HEK293 (cell line): Measurements from ENCODE around the gene NEXN.

Experiments used
- CTCF ChIA-PET: fragments of 350-600 bp; formaldehyde crosslinking; extraction: SDS; loops from one replicate; lab custom pipeline; 2021; ENCODE audit warnings: antibody characterized with exemption; lab: Yijun Ruan, JAX
- POLR2A ChIA-PET: fragments of 300-600 bp; formaldehyde crosslinking; extraction: SDS; loops from one replicate; lab custom pipeline; 2020; ENCODE audit warnings: antibody characterized with exemption, inconsistent platforms; lab: Yijun Ruan, JAX
- H3K27ac ChIP-seq: fragments of 200-500 bp; sonication (Bioruptor generic); 2 replicates; pipeline ENCODE4 v1.5.1; 2014; ENCODE audit warnings: low read depth, low read length, control low read depth, inconsistent platforms; ENCODE audit errors: extremely low read depth
- H3K36me3 ChIP-seq, 2 experiments: fragments of 200-500 bp in 1 of 2; sonication (Bioruptor generic) in 1 of 2; 1 replicate in 1 of 2; 2 replicates in 1 of 2; pipeline ENCODE4 v1.5.1; 2014 to 2017; ENCODE audit warnings: inconsistent platforms in 2 of 2, low read length in 2 of 2; ENCODE audit not compliant: control insufficient read depth in 2 of 2, insufficient read depth in 1 of 2
- H3K4me1 ChIP-seq: fragments of 200-500 bp; sonication (Bioruptor generic); 2 replicates; pipeline ENCODE4 v1.5.1; 2014; ENCODE audit warnings: mild to moderate bottlenecking, low read length, inconsistent platforms; ENCODE audit not compliant: control insufficient read depth, insufficient read depth
- H3K4me3 ChIP-seq: 2 replicates; pipeline ENCODE4 v1.5.1; 2011; ENCODE audit warnings: low read depth, mild to moderate bottlenecking, control low read depth, low read length, moderate library complexity
- H3K9me3 ChIP-seq: fragments of 200-500 bp; sonication (Bioruptor generic); 2 replicates; pipeline ENCODE4 v1.5.1; 2014; ENCODE audit warnings: low read depth, low read length, inconsistent platforms; ENCODE audit not compliant: control insufficient read depth, insufficient read depth
- KLF7 ChIP-seq: fragments of 450-650 bp; formaldehyde crosslinking; IDR thresholded peaks from 2 replicates; pipeline ENCODE4 v1.5.1; 2016; ENCODE audit warnings: missing biosample characterization, missing genetic modification characterization, borderline replicate concordance
- REPIN1 ChIP-seq: fragments of 450-650 bp; formaldehyde crosslinking; IDR thresholded peaks from 2 replicates; pipeline ENCODE4 v1.5.1; 2017; ENCODE audit warnings: missing biosample characterization, missing genetic modification characterization, low read depth
- TCF7L2 ChIP-seq: IDR thresholded peaks from 2 replicates; pipeline ENCODE4 v1.6.1; 2011; ENCODE audit warnings: low read depth, mild to moderate bottlenecking, inconsistent platforms, low read length, moderate library complexity, borderline replicate concordance
- ZIC2 ChIP-seq: fragments of 450-650 bp; formaldehyde crosslinking; IDR thresholded peaks from 2 replicates; pipeline ENCODE4 v1.5.1; 2016; ENCODE audit warnings: missing biosample characterization, missing genetic modification characterization
- ZNF366 ChIP-seq: fragments of 450-650 bp; formaldehyde crosslinking; conservative IDR thresholded peaks from 2 replicates; pipeline ENCODE4 v1.5.1; 2016; ENCODE audit warnings: missing biosample characterization, missing genetic modification characterization
- ZNF426 ChIP-seq: fragments of 450-650 bp; formaldehyde crosslinking; IDR thresholded peaks from 2 replicates; pipeline ENCODE4 v1.5.1; 2017; ENCODE audit warnings: missing biosample characterization, missing genetic modification characterization, mild to moderate bottlenecking, inconsistent platforms, moderate library complexity
- ZNF585B ChIP-seq: fragments of 450-650 bp; formaldehyde crosslinking; IDR thresholded peaks from 2 replicates; pipeline ENCODE4 v1.5.1; 2016; ENCODE audit warnings: missing biosample characterization, missing genetic modification characterization
- ZNF664 ChIP-seq: fragments of 450-650 bp; formaldehyde crosslinking; IDR thresholded peaks from 2 replicates; pipeline ENCODE4 v1.5.1; 2016; ENCODE audit warnings: missing biosample characterization, missing genetic modification characterization
- ZNF843 ChIP-seq: fragments of 450-650 bp; formaldehyde crosslinking; IDR thresholded peaks from 2 replicates; pipeline ENCODE4 v1.5.1; 2016; ENCODE audit warnings: missing biosample characterization, missing genetic modification characterization
- TF ChIP-seq, protein P1 (sequence below): fragments of 450-650 bp; formaldehyde crosslinking; IDR thresholded peaks from 2 replicates; pipeline ENCODE4 v1.5.1; 2016; ENCODE audit warnings: missing biosample characterization, missing genetic modification characterization
- TF ChIP-seq, protein P2 (sequence below): fragments of 450-650 bp; formaldehyde crosslinking; IDR thresholded peaks from 2 replicates; pipeline ENCODE4 v1.5.1; 2017; ENCODE audit warnings: missing biosample characterization, missing genetic modification characterization
- TF ChIP-seq, protein P3 (sequence below): fragments of 450-650 bp; formaldehyde crosslinking; IDR thresholded peaks from 2 replicates; pipeline ENCODE4 v1.5.1; 2017; ENCODE audit warnings: missing biosample characterization, missing genetic modification characterization
- TF ChIP-seq, protein P4 (sequence below): IDR thresholded peaks from 2 replicates; pipeline ENCODE4 v1.6.1; 2011; ENCODE audit warnings: mild to moderate bottlenecking, low read depth, low read length, borderline replicate concordance

NEXN gene

DNA sequence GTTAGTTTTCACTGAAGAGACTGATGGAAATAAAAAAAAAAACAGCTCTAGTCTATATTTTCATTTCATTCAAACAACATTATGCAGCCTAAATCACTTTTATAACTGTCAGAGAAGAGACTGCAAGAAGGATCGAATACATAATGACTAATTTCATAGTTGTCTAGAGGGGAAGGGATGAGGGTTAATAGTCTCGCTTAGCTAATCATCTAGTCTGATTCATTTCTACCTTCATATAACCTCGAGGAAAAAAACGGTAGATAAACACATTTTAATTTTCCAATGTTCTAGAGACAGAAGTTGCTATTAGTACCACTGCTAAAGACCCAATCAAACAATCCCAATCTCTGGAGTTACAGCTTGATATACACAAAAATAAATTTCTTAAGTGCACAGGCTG lies 87.0 kb downstream of the NEXN start:
- peaks cover 6% of the 10 kb centered on the region; the same call in 1 of the 2 replicates for H3K4me1 ChIP-seq
- ChIA-PET CTCF (interaction anchor here (0.6 to 1.2 kb wide), 6 partner anchors 20 to 436 kb away, joined by 3 to 10 read pairs (median 4); partner anchors contain the start of gene DNAJB4), POLR2A (interaction anchor here (1.1 to 8.3 kb wide), 2 partner anchors 29 to 36 kb away, joined by 3 to 137 read pairs; partner anchors contain the start of gene DNAJB4)
- H3K4me3 ChIP-seq: peak overlapping the region; percentile 96
- no peaks in the 10 kb centered on the region for H3K9me3 ChIP-seq
- no peak overlapping the region for H3K27ac ChIP-seq
- peaks cover 7 to 42% of the 10 kb centered on the region in 2 experiments for H3K36me3 ChIP-seq
- TF ChIP-seq KLF7: no peak
- TF ChIP-seq, protein P1, sequence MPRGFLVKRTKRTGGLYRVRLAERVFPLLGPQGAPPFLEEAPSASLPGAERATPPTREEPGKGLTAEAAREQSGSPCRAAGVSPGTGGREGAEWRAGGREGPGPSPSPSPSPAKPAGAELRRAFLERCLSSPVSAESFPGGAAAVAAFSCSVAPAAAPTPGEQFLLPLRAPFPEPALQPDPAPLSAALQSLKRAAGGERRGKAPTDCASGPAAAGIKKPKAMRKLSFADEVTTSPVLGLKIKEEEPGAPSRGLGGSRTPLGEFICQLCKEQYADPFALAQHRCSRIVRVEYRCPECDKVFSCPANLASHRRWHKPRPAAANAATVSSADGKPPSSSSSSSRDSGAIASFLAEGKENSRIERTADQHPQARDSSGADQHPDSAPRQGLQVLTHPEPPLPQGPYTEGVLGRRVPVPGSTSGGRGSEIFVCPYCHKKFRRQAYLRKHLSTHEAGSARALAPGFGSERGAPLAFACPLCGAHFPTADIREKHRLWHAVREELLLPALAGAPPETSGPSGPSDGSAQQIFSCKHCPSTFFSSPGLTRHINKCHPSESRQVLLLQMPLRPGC: 0 out of 2 replicates have a peak, but pooled peaks have one; percentile 7
- TF ChIP-seq, all 188 proteins: peak for 1

DNA sequence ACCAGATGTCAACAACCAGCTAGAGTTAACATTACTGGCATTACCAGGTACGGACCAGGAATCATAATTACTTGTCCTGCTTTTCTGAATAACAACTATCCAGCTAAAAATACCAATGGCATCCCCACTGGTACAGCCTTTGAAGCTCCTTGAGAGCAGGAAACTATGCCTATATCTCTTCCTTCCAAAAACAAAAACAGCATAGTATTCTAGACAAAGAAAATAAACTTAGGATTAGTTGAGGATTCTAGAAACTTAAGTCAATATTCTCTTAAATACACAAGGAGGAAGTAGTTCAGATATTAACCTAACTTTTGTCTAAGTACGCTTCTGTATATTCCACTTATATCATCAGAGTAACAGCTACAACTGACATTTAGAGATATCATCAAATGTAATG lies 87.5 kb downstream of the NEXN start:
- Histone ChIP-seq H3K27ac (no peak overlapping the region), H3K4me1 (peaks cover 6% of the 10 kb centered on the region; the same call in 1 of the 2 replicates), H3K9me3 (no peaks in the 10 kb centered on the region), H3K4me3 (peak overlapping the region; percentile 96), H3K36me3 (peaks cover 2 to 37% of the 10 kb centered on the region in 2 experiments; a peak in 2 of 3 replicates)
- CTCF ChIA-PET: interaction anchor here (0.6 to 1.2 kb wide), 7 partner anchors 12 to 436 kb away, joined by 3 to 10 read pairs (median 4); partner anchors contain the start of gene DNAJB4
- POLR2A ChIA-PET: interaction anchor here (1.1 to 8.3 kb wide), 2 partner anchors 28 to 35 kb away, joined by 3 to 137 read pairs; partner anchors contain the start of gene DNAJB4
- TF ChIP-seq ZNF585B (tag by site-specific recombination) (no peak), ZIC2 (tag by site-specific recombination) (no peak), TCF7L2 (peak; percentile 58; the same call in 1 of the 2 replicates), ZNF664 (tag by site-specific recombination) (0 out of 2 replicates have a peak, but pooled peaks have one; percentile 7), ZNF426 (tag by site-specific recombination) (no peak), ZNF843 (tag by site-specific recombination) (no peak), ZNF366 (tag by site-specific recombination) (no peak), REPIN1 (tag by site-specific recombination) (no peak)
- TF ChIP-seq, protein P2, sequence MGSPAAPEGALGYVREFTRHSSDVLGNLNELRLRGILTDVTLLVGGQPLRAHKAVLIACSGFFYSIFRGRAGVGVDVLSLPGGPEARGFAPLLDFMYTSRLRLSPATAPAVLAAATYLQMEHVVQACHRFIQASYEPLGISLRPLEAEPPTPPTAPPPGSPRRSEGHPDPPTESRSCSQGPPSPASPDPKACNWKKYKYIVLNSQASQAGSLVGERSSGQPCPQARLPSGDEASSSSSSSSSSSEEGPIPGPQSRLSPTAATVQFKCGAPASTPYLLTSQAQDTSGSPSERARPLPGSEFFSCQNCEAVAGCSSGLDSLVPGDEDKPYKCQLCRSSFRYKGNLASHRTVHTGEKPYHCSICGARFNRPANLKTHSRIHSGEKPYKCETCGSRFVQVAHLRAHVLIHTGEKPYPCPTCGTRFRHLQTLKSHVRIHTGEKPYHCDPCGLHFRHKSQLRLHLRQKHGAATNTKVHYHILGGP (tag by site-specific recombination): peak; percentile 92
- TF ChIP-seq, protein P3, sequence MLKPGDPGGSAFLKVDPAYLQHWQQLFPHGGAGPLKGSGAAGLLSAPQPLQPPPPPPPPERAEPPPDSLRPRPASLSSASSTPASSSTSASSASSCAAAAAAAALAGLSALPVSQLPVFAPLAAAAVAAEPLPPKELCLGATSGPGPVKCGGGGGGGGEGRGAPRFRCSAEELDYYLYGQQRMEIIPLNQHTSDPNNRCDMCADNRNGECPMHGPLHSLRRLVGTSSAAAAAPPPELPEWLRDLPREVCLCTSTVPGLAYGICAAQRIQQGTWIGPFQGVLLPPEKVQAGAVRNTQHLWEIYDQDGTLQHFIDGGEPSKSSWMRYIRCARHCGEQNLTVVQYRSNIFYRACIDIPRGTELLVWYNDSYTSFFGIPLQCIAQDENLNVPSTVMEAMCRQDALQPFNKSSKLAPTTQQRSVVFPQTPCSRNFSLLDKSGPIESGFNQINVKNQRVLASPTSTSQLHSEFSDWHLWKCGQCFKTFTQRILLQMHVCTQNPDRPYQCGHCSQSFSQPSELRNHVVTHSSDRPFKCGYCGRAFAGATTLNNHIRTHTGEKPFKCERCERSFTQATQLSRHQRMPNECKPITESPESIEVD (tag by site-specific recombination): peak; percentile 57; the same call in 1 of the 2 replicates
- TF ChIP-seq, protein P4, sequence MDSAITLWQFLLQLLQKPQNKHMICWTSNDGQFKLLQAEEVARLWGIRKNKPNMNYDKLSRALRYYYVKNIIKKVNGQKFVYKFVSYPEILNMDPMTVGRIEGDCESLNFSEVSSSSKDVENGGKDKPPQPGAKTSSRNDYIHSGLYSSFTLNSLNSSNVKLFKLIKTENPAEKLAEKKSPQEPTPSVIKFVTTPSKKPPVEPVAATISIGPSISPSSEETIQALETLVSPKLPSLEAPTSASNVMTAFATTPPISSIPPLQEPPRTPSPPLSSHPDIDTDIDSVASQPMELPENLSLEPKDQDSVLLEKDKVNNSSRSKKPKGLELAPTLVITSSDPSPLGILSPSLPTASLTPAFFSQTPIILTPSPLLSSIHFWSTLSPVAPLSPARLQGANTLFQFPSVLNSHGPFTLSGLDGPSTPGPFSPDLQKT: no peak
